ENCODE measurements around the gene POLD2.

GRCh38 chr7:44149571-44150465 is 26.5 kb upstream of the POLD2 start:
- TF ChIP-seq, protein P1, sequence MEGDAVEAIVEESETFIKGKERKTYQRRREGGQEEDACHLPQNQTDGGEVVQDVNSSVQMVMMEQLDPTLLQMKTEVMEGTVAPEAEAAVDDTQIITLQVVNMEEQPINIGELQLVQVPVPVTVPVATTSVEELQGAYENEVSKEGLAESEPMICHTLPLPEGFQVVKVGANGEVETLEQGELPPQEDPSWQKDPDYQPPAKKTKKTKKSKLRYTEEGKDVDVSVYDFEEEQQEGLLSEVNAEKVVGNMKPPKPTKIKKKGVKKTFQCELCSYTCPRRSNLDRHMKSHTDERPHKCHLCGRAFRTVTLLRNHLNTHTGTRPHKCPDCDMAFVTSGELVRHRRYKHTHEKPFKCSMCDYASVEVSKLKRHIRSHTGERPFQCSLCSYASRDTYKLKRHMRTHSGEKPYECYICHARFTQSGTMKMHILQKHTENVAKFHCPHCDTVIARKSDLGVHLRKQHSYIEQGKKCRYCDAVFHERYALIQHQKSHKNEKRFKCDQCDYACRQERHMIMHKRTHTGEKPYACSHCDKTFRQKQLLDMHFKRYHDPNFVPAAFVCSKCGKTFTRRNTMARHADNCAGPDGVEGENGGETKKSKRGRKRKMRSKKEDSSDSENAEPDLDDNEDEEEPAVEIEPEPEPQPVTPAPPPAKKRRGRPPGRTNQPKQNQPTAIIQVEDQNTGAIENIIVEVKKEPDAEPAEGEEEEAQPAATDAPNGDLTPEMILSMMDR (IDR thresholded peaks at IDR 0.05), result no peak
- TF ChIP-seq EP300 (IDR thresholded peaks at IDR 0.05), result no peak

Measured in suprapubic skin (tissue), 3 donors.